22Rv1 (cell line): ENCODE data around the gene ZNF578.
"Not testable (repeated sequence)": the region's sequence is repeated elsewhere in the genome, so short reads cannot be mapped to it uniquely, and the experiment has no call there.

Experiments
- ZFX ChIP-seq: fragments of 450-650 bp; IDR thresholded peaks from 2 replicates; pipeline ENCODE4 v1.6.1; 2017; ENCODE audit warnings: antibody characterized with exemption, borderline replicate concordance
- TF ChIP-seq, protein P1 (sequence below): fragments of 450-650 bp; IDR thresholded peaks from 2 replicates; pipeline ENCODE4 v1.5.1; 2017; ENCODE audit warnings: mild to moderate bottlenecking

DNA sequence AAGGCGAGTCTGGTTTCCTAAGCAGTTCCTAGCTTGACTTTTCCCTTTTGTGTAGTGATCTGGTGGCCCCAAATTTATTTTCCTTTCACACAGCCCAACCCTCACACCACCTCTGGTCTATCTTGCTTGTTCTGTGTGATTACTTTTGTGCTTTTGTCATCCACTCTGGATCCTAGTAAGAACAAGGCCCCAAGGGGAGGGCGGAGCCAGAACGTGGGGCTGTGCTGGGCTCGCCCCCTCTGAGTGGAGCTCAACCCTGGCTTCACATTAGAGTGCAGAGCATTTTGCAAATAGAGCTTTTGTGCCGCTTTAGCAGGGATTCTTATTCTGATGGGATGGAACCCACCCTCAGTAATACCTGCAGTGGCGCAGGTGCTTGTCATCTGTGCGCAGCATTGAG lies 31.7 kb downstream of the ZNF578 start:
- TF ChIP-seq, protein P1, sequence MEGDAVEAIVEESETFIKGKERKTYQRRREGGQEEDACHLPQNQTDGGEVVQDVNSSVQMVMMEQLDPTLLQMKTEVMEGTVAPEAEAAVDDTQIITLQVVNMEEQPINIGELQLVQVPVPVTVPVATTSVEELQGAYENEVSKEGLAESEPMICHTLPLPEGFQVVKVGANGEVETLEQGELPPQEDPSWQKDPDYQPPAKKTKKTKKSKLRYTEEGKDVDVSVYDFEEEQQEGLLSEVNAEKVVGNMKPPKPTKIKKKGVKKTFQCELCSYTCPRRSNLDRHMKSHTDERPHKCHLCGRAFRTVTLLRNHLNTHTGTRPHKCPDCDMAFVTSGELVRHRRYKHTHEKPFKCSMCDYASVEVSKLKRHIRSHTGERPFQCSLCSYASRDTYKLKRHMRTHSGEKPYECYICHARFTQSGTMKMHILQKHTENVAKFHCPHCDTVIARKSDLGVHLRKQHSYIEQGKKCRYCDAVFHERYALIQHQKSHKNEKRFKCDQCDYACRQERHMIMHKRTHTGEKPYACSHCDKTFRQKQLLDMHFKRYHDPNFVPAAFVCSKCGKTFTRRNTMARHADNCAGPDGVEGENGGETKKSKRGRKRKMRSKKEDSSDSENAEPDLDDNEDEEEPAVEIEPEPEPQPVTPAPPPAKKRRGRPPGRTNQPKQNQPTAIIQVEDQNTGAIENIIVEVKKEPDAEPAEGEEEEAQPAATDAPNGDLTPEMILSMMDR, result not testable (repeated sequence)
- TF ChIP-seq ZFX, result not testable (repeated sequence)
